K562 (cell line): ENCODE data around the gene NENF. TPM values are rescaled to one million over a fixed set of nuclear protein-coding genes. Genes with fewer than 3 reads are reported as not detected.

Experiments
- ARID2 ChIP-seq: fragments of 450-650 bp; IDR thresholded peaks from 2 replicates; pipeline ENCODE4 v1.6.1; 2017; ENCODE audit warnings: antibody characterized with exemption, mild to moderate bottlenecking
- DPF2 ChIP-seq: fragments of 450-650 bp; IDR thresholded peaks from 2 replicates; pipeline ENCODE4 v1.6.1; 2016
- ETV6 ChIP-seq, 3 experiments: fragments of 150-350 bp in 1 of 3; sonication (generic) in 1 of 3; formaldehyde crosslinking in 1 of 3; IDR thresholded peaks; 2 replicates each; pipeline versions ENCODE4 v1.6.1 to v1.8.0; 2014 to 2022; ENCODE audit warnings: borderline replicate concordance in 2 of 3, low read depth in 2 of 3, antibody characterized with exemption in 1 of 3, low read length in 1 of 3, mild to moderate bottlenecking in 1 of 3, missing genetic modification reagents in 1 of 3
- HMGN3 ChIP-seq: IDR thresholded peaks from 2 replicates; pipeline ENCODE4 v1.6.1; 2011; ENCODE audit warnings: borderline replicate concordance, low read depth, mild to moderate bottlenecking, mixed read lengths, low read length; ENCODE audit not compliant: insufficient read length; ENCODE audit errors: extremely low read depth
- NR2C2 ChIP-seq, 2 experiments: fragments of 200-800 bp in 1 of 2; sonication (Bioruptor generic) in 1 of 2; sonication (generic) in 1 of 2; formaldehyde crosslinking in 1 of 2; IDR thresholded peaks; 2 replicates each; pipeline versions ENCODE4 v1.6.1 to v1.8.0; 2016 to 2022; ENCODE audit warnings: mild to moderate bottlenecking in 1 of 2, missing compliant biosample characterization in 1 of 2, missing genetic modification characterization in 1 of 2, missing genetic modification reagents in 1 of 2
- PURB ChIP-seq: sonication (generic); formaldehyde crosslinking; IDR thresholded peaks from 2 replicates; pipeline ENCODE4 v1.9.0; 2021; ENCODE audit warnings: low read depth, mild to moderate bottlenecking, missing genetic modification reagents
- SP1 ChIP-seq: sonication (generic); formaldehyde crosslinking; IDR thresholded peaks from 2 replicates; pipeline ENCODE4 v1.8.1; 2022; ENCODE audit warnings: mild to moderate bottlenecking, missing genetic modification reagents
- TAF1 ChIP-seq: IDR thresholded peaks from 2 replicates; pipeline ENCODE4 v1.6.1; 2011; ENCODE audit warnings: mild to moderate bottlenecking, low read length, moderate library complexity; ENCODE audit not compliant: insufficient read depth, control insufficient read depth, severe bottlenecking; ENCODE audit errors: extremely low read depth
- TBL1XR1 ChIP-seq, 2 experiments: IDR thresholded peaks; 2 replicates each; pipeline ENCODE4 v1.6.1; 2012; ENCODE audit warnings: improper control_type of control experiment in 2 of 2, low read length in 2 of 2, mild to moderate bottlenecking in 1 of 2
- TCFL5 ChIP-seq: fragments of 250-450 bp; sonication (Bioruptor Pico); conservative IDR thresholded peaks from 2 replicates; pipeline ENCODE4 v1.6.1; 2021; ENCODE audit warnings: mild to moderate bottlenecking, moderate library complexity, matching md5 sums
- ZNF239 ChIP-seq: fragments of 250-450 bp; sonication (Bioruptor Pico); IDR thresholded peaks from 2 replicates; pipeline ENCODE4 v1.4.0; 2020; ENCODE audit warnings: mild to moderate bottlenecking
- ZNF766 ChIP-seq: fragments of 200-800 bp; sonication (Bioruptor generic); conservative IDR thresholded peaks from 2 replicates; pipeline ENCODE4 v1.6.1; 2016; ENCODE audit warnings: missing genetic modification characterization, missing compliant biosample characterization
- polyA plus RNA-seq, 8 experiments: library from polyadenylated mRNA; depleted of rRNA in 4 of 8; stranded (reverse) in 5 of 8; unstranded in 3 of 8; fragments of >200 nt; fragmentation: Nextera tagmentation in 2 of 8; fragmentation: Illumina TruSeq in 1 of 8; extraction: Ambion mirVana in 2 of 8; extraction: Trizol in 1 of 8; gene quantifications; 2 replicates each; pipeline versions ENCODE4 v1.2.1 to v1.2.3, GENCODE V29; 2011 to 2014; ENCODE audit warnings: inconsistent platforms in 1 of 8, missing spikeins in 1 of 8
- total RNA-seq, 7 experiments: library from RNA; depleted of rRNA in 6 of 7; stranded (reverse); fragments of >200 nt in 6 of 7; fragmentation: Illumina TruSeq in 2 of 7; extraction: Trizol in 2 of 7; gene quantifications; 2 replicates each; pipeline versions ENCODE4 v1.2.1 to v1.2.3, GENCODE V29; 2011 to 2021; ENCODE audit warnings: low replicate concordance in 1 of 7
- TF ChIP-seq, protein P1 (sequence below): fragments of 250-450 bp; sonication (Bioruptor Pico); IDR thresholded peaks from 2 replicates; pipeline ENCODE4 v1.5.0; 2021; ENCODE audit warnings: mild to moderate bottlenecking, moderate library complexity
- TF ChIP-seq, protein P2 (sequence below): fragments of 250-450 bp; sonication (Bioruptor Pico); IDR thresholded peaks from 2 replicates; pipeline ENCODE4 v1.8.0; 2021; ENCODE audit warnings: moderate library complexity, mild to moderate bottlenecking, inconsistent platforms
- TF ChIP-seq, protein P3 (sequence below): sonication (generic); formaldehyde crosslinking; IDR thresholded peaks from 2 replicates; pipeline ENCODE4 v1.8.0; 2022; ENCODE audit warnings: missing genetic modification reagents, mild to moderate bottlenecking, borderline replicate concordance

Gene NENF
- total and polyA plus RNA-seq, 9 of the 15 experiments (the other 6 are each of a cell fraction or from before 2014, with no cell fraction given), result 6.1 to 100 (median 72.8) TPM

DNA sequence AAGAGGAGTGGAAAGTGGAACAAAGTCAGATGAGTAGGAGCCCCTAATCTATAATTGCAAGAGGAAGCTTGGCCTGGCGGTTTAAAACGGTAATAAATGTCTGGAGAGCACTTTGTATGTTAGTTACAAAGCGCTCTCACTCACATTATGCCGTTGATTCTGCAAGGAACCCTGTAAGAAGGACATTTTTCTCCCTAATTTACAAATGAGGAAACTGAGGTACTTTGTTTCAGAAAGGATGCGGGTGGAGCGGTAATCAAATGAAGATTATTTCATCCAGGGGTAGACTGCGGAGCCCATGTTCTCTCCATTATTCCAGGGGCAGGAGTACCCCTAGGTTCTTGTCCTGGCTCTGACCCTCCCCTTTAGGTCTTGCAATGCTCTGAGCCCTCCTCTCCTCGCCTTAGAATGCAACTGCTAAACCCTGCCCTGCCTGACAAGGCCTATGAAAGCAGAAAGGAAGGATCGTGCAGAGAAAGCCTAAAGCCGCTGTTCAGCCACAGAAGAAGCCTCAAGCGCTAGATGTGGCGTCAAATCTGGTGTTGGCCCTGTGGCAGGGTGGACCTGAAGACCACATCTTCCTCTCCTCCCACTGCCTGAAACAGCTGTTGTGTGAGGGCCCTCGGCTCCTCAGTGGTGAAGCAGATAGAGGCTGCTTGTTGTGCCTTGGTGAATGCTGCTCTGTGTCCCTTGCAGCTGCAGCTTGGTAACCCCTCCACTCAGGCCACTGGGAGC, 17.4 kb upstream of the NENF start (continued):
- TF ChIP-seq, protein P1, sequence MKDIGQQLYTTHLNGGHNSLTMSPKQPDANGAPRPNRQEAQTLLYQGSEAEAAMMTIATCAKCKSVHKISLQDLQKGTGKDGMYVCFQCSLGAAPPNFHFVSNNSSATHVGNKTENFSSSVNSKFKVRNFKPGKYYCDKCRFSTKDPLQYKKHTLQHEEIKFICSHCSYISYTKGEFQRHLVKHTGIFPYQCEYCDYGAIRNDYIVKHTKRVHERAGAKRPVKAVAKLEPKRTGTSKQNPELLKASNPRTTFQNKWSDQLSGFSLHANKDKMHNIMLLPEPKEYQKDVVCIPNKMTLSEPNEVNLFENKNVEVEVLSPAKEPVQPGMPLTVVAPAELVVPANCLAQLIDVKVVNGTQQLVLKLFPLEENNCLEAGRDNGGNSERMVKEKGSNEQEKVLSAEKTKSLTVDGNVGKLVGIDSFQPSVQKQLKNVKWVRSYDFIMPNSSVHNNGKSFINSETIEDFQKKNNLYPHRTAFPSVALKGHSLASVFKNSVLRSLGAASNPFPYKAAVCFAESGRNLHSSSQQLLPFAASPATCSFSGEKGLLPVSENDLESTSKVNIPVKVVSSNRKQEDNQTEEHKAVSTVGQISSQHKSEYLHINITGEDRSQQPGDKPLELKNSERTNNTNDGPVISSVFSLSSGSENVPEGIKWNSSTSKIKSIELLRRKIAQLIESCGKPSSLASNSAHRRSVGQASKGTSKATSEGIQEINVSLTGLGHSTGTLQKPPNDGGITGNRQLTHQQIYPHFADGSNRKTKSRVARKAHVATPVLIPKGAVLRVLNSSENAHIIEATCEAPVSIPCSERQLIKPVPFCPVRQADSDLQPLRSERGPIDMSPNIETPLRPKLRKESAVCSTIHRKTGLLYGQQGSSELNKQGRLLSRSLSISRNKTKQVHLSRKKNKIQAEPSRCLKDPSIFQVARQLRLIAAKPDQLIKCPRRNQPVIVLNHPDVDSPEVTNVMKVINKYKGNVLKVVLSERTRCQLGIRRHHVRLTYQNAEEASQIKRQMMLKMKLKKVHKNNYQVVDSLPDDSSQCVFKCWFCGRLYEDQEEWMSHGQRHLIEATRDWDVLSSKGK (CRISPR knock-in tag), result no peak
- TF ChIP-seq ZNF766 (CRISPR knock-in tag) (peak; percentile 7; the same call in 1 of the 2 replicates), SP1 (CRISPR knock-in tag) (0 out of 2 replicates have a peak, but pooled peaks have one; percentile 48), DPF2 (peak; percentile 68), NR2C2 (CRISPR knock-in tag; IDR thresholded peaks at IDR 0.05) (no peak), NR2C2 (tag; IDR thresholded peaks at IDR 0.05) (peak; percentile 52; the same call in 1 of the 2 replicates), ZNF239 (CRISPR knock-in tag) (0 out of 2 replicates have a peak, but pooled peaks have one; percentile 22), ETV6 (IDR thresholded peaks at IDR 0.05; ENCODE audit: borderline replicate concordance in 1 of 2, low read depth in 2 of 2, low read length in 1 of 2) (no peak), ETV6 (CRISPR knock-in tag; IDR thresholded peaks at IDR 0.05; ENCODE audit: borderline replicate concordance) (no peak), ARID2 (no peak), TBL1XR1 (IDR thresholded peaks at IDR 0.05; ENCODE audit: low read length in 2 of 2) (no peak), TCFL5 (CRISPR knock-in tag) (0 out of 2 replicates have a peak, but pooled peaks have one; percentile 43), TAF1 (no peak), PURB (no peak), HMGN3 (no peak)
- TF ChIP-seq, protein P2, sequence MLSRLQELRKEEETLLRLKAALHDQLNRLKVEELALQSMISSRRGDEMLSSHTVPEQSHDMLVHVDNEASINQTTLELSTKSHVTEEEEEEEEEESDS, result no peak
- TF ChIP-seq, protein P3, sequence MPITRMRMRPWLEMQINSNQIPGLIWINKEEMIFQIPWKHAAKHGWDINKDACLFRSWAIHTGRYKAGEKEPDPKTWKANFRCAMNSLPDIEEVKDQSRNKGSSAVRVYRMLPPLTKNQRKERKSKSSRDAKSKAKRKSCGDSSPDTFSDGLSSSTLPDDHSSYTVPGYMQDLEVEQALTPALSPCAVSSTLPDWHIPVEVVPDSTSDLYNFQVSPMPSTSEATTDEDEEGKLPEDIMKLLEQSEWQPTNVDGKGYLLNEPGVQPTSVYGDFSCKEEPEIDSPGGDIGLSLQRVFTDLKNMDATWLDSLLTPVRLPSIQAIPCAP, result no peak
